Measurements from ENCODE around the gene MED7.

MED7 gene

GRCh38 chr5:157120102-157120501 is 22.6 kb downstream of the MED7 start:
- no peak for TF ChIP-seq EZH2phosphoT487 (IDR thresholded peaks at IDR 0.05; ENCODE audit: borderline replicate concordance, low read length)
- TF ChIP-seq CTCF (IDR thresholded peaks at IDR 0.05; ENCODE audit: low read depth, low read length, poor library complexity, severe bottlenecking), result no peak

GRCh38 chr5:157116483-157116954 is 26.1 kb downstream of the MED7 start:
- no peak overlapping the region for H3K4me3 ChIP-seq (ENCODE audit: low read length)
- H3K9me2 ChIP-seq (replicated peaks; ENCODE audit: control insufficient read depth, low read length), result no peaks in the 10 kb centered on the region
- no peaks in the 10 kb centered on the region for H3K4me1 ChIP-seq (ENCODE audit: control insufficient read depth, low read length)
- H3K9me3 ChIP-seq (ENCODE audit: control insufficient read depth, insufficient read depth, low read length), result peaks cover 10% of the 10 kb centered on the region
- H3K4me2 ChIP-seq (ENCODE audit: low read length), result no peak overlapping the region
- no peaks in the 10 kb centered on the region for H3K36me3 ChIP-seq (ENCODE audit: control insufficient read depth, low read length)
- H3F3A ChIP-seq (ENCODE audit: control insufficient read depth, insufficient read depth), result no peaks in the 10 kb centered on the region
- no peak overlapping the region for H3K27ac ChIP-seq (ENCODE audit: low read depth, low read length)
- H3K27me3 ChIP-seq (ENCODE audit: control insufficient read depth, low read length), result no peaks in the 10 kb centered on the region
- TF ChIP-seq CTCF (IDR thresholded peaks at IDR 0.05; ENCODE audit: low read depth, low read length, poor library complexity, severe bottlenecking) (no peak), EZH2phosphoT487 (IDR thresholded peaks at IDR 0.05; ENCODE audit: borderline replicate concordance, low read length) (no peak)
- no peaks in the 10 kb centered on the region for H4K20me1 ChIP-seq (ENCODE audit: control insufficient read depth, insufficient read depth, low read depth, low read length)
- H3K79me2 ChIP-seq (ENCODE audit: control insufficient read depth, low read length), result no peaks in the 10 kb centered on the region

More at GRCh38 chr5:157120102-157120501, 22.6 kb downstream of the MED7 start:
- Histone ChIP-seq H3K4me3 (ENCODE audit: low read length) (no peak overlapping the region), H3K36me3 (ENCODE audit: control insufficient read depth, low read length) (no peaks in the 10 kb centered on the region), H3K4me2 (ENCODE audit: low read length) (no peak overlapping the region), H3K27me3 (ENCODE audit: control insufficient read depth, low read length) (no peaks in the 10 kb centered on the region), H3K4me1 (ENCODE audit: control insufficient read depth, low read length) (no peaks in the 10 kb centered on the region), H3K27ac (ENCODE audit: low read depth, low read length) (no peak overlapping the region), H3K9me2 (replicated peaks; ENCODE audit: control insufficient read depth, low read length) (no peaks in the 10 kb centered on the region), H4K20me1 (ENCODE audit: control insufficient read depth, insufficient read depth, low read depth, low read length) (no peaks in the 10 kb centered on the region), H3K9me3 (ENCODE audit: control insufficient read depth, insufficient read depth, low read length) (peaks cover 10% of the 10 kb centered on the region), H3K79me2 (ENCODE audit: control insufficient read depth, low read length) (no peaks in the 10 kb centered on the region), H3F3A (ENCODE audit: control insufficient read depth, insufficient read depth) (no peaks in the 10 kb centered on the region)

- Histone ChIP-seq H3K9me3 (ENCODE audit: control insufficient read depth, insufficient read depth, low read length) (no peaks in the 10 kb centered on the region; the same call in 1 of the 2 replicates), H3K36me3 (ENCODE audit: control insufficient read depth, low read length) (no peaks in the 10 kb centered on the region), H4K20me1 (ENCODE audit: control insufficient read depth, insufficient read depth, low read depth, low read length) (no peaks in the 10 kb centered on the region), H3K4me1 (ENCODE audit: control insufficient read depth, low read length) (no peaks in the 10 kb centered on the region), H3K27ac (ENCODE audit: low read depth, low read length) (no peak overlapping the region), H3F3A (ENCODE audit: control insufficient read depth, insufficient read depth) (no peaks in the 10 kb centered on the region), H3K9me2 (replicated peaks; ENCODE audit: control insufficient read depth, low read length) (no peaks in the 10 kb centered on the region), H3K4me3 (ENCODE audit: low read length) (no peak overlapping the region), H3K4me2 (ENCODE audit: low read length) (no peak overlapping the region), H3K79me2 (ENCODE audit: control insufficient read depth, low read length) (no peaks in the 10 kb centered on the region), H3K27me3 (ENCODE audit: control insufficient read depth, low read length) (no peaks in the 10 kb centered on the region)
- no peak for TF ChIP-seq CTCF (IDR thresholded peaks at IDR 0.05; ENCODE audit: low read depth, low read length, poor library complexity, severe bottlenecking)
- no peak for TF ChIP-seq EZH2phosphoT487 (IDR thresholded peaks at IDR 0.05; ENCODE audit: borderline replicate concordance, low read length)
Observed at GRCh38 chr5:157115502-157115901, 27.2 kb downstream of the MED7 start.

Data from DOHH2 (cell line).